COLO668 (cell line): Measurements from ENCODE around the gene LRFN2.

ENCODE experiments used
- DNase-seq: peaks from one replicate; lab custom pipeline; 2025; ENCODE audit not compliant: unreplicated experiment; lab: John Stamatoyannopoulos, UW

The LRFN2 gene

GRCh38 chr6:40353197-40353966, 233.8 kb downstream of the LRFN2 start:
- no peak for DNase-seq

DNA sequence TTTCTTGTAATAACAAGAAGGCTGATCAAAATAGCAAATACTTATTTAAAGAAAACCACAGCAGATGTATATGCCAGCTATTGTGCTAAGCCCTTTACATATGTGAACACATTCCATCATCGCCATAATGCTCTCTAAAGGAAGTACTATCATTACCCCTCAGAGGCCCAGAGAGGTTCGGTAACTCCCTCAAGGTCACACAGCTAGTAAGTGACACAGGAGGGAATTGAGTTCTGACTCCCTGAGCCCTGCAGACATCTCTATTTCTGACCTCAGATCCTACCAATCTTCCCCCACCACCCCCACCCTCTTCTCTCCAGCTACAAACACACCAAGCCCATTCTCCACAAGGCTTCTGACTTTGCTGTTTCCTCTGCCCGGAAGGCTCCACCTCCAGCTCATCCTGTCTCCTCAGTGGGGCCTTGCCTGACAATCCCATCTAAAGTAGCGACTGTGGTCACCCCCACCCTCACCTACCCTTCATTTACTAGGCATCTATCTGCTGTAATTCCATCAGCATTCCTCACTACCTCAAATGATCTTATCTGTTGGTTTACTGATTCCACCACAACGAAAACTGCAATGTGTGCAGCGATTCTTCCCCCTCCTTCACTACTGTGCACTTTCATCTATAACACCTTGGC, 234.5 kb downstream of the LRFN2 start:
- no peak for DNase-seq

DNA sequence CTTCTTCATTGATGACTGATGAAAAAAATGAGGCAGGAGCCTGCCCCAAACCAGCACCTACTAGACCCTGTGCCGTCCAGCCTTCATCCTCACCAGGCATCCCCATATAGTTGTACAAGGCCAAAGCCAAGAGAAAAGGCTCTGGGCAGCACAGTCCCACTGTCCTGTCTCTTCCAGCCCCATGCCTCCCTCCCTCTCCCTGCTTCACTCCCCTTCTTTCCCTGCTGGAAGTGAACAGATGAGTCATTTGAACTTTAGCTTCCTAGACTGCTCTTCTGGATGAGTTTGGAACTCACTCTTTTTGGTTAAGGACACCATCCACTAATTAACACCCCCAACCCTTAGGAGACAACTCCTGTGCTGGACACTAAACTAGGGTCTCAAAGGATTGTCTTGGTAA, 235.2 kb downstream of the LRFN2 start:
- no peak for DNase-seq

- no peak for DNase-seq
These were observed 236.4 kb downstream of the LRFN2 start for GRCh38 chr6:40350747-40351217.

GRCh38 chr6:40349901-40350746, 237.0 kb downstream of the LRFN2 start:
- DNase-seq: no peak

- DNase-seq: no peak
These were observed 237.9 kb downstream of the LRFN2 start for GRCh38 chr6:40349123-40349900.

GRCh38 chr6:40348591-40348990, 238.6 kb downstream of the LRFN2 start:
- no peak for DNase-seq

DNA sequence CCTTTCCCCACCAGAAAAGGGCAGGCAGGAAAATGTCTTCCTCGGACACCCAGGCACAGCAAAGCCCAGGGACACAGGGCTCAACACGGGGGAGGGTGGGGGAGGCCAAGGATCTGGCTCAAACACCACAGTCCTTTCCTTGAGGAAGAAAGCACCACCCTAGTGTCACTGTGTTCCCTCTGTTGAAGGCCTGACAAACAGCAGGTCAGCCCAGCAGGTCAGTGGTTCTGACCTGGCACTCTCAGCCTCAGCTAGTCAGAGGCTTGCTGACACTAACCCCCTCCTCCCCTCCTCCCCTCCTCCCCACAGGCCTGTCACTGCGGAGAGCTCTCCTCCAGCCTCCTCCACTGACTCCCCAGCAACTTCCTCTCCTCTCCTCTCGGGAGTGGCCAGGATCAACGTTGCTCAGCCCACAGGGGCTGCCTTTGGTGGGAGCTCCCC, 239.6 kb downstream of the LRFN2 start:
- DNase-seq: no peak

DNA sequence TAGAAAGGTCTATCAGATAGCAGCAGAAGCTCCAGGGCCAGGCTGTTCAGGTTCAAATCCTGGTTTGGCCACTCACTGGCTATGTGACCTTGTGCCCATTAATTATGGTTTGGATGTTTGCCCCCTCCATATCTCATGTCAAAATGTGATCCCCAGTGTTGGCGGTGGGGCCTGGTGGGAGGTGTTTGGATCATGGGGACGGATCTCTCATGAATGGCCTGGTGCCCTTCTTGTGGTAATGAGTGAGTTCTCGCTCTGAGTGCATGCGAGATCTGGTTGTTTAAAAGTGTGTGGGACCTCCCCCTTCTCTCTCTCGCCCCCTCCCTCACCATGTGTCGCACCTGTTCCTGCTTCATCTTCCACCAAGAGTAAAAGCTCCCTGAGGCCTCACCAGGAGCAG, 240.9 kb downstream of the LRFN2 start:
- DNase-seq: no peak

DNA sequence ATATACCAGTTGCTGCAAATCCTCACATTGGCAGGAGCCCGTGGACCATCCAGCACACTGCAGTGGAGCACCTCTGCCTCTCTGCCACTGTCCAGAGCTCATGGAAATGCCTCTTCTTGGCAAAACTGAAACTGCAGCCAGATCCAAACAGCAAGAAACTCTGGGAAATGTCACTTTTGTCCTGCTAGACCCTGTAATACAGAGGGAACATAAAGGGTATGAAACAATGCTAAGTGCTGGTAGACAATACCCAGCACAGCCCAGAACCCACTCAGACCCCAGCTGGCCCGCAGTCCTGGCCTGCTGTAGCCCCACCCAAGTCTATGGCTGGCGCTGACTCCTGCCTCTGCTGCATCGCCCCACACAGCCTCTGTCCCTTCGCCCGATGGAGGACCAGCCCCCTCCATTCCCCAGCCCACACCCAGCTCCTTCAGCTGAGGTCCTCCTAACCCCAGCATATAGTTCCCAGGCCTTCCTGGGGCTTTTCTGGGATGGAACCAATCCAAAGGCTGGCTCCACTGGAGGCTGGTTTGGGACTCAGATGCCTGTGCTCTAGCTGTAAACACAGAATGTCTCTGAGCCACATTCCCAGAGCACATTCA, 242.5 kb downstream of the LRFN2 start:
- no peak for DNase-seq

- no peak for DNase-seq
These were observed 243.1 kb downstream of the LRFN2 start for GRCh38 chr6:40343877-40344565.

DNA sequence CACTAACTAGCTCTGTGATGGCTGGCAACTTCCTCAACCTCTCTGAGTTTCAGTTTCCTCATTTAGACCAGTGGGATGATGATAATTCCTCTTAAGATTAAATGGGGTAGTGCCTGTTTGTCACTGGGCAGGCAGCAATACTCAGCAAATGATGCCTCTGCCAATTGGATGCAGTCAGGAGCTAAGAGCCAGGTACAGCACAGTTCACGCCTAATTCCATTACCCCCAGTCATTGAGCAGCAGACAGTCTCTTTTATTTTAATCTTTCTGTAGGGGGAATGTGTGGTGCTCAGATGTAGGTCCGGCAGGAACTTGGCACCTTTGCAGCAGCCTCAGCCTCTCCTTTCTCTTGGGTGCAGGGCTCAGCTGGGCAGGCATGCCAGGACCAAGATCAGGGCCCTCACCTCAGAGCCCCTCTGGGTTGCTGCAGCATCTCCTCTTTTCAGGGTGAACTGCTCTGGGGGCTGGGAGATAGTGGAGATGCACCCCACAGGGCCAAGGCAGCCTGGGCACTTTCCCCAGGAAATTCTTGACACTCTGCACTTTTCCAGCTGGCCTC, 243.8 kb downstream of the LRFN2 start:
- DNase-seq: no peak

DNA sequence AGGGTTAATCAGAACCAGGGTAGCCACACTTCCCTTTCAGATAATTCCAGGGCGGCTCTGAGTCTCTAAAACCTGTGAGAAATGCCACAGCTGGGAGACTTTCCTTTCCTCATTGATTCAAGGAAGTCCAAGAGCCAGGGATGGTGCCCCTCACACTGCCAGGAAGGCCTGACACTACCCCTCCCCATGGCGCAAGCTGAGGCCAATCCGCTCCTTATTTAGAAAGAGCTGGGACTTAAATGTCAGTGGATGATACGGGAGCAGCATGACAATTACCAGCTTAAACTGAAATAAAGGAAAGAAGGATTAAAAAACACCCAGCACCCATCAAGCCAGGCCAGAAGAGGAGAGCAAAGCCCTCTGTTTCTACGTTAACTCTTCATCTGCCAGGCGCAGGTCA, 244.4 kb downstream of the LRFN2 start:
- DNase-seq: no peak

GRCh38 chr6:40341726-40342125, 245.4 kb downstream of the LRFN2 start:
- no peak for DNase-seq
